HepG2 (cell line): Measurements from ENCODE around the gene C1S. TPM values are rescaled to one million over a fixed set of nuclear protein-coding genes. Genes with fewer than 3 reads are reported as not detected.
A peak's percentile ranks its signal among the peaks of the same experiment; 100 is the strongest.

ENCODE experiments used
- ATAD3A ChIP-seq: sonication (generic); formaldehyde crosslinking; IDR thresholded peaks from 2 replicates; pipeline ENCODE4 v1.4.0; 2020; ENCODE audit warnings: missing genetic modification reagents
- CENPT ChIP-seq: sonication (generic); formaldehyde crosslinking; IDR thresholded peaks from 2 replicates; pipeline ENCODE4 v1.8.0; 2022; ENCODE audit warnings: low read depth, mild to moderate bottlenecking, moderate library complexity, missing genetic modification reagents
- FOSL1 ChIP-seq: sonication (generic); formaldehyde crosslinking; IDR thresholded peaks from 2 replicates; pipeline ENCODE4 v1.9.0; 2021; ENCODE audit warnings: missing genetic modification reagents, borderline replicate concordance
- HOXA9 ChIP-seq: sonication (generic); formaldehyde crosslinking; IDR thresholded peaks from 2 replicates; pipeline ENCODE4 v1.8.1; 2022; ENCODE audit warnings: missing genetic modification reagents, mild to moderate bottlenecking, moderate library complexity, borderline replicate concordance
- MTA1 ChIP-seq: sonication (generic); formaldehyde crosslinking; IDR thresholded peaks from 2 replicates; pipeline ENCODE4 v1.4.0; 2020; ENCODE audit warnings: missing genetic modification reagents, mild to moderate bottlenecking, borderline replicate concordance
- RBM39 ChIP-seq: fragments of 200-400 bp; formaldehyde crosslinking; IDR thresholded peaks from one replicate; pipeline ENCODE4 v1.6.1; 2018; ENCODE audit warnings: antibody characterized with exemption, mild to moderate bottlenecking, low read depth, low read length; ENCODE audit not compliant: poor library complexity, severe bottlenecking
- REXO4 ChIP-seq: sonication (generic); formaldehyde crosslinking; IDR thresholded peaks from 2 replicates; pipeline ENCODE4 v1.8.0; 2022; ENCODE audit warnings: missing genetic modification reagents, mild to moderate bottlenecking, borderline replicate concordance
- SIN3A ChIP-seq: IDR thresholded peaks from 2 replicates; pipeline ENCODE4 v1.6.1; 2011; ENCODE audit warnings: low read depth, mild to moderate bottlenecking, control low read depth, low read length, borderline replicate concordance
- SMC3 ChIP-seq: IDR thresholded peaks from 2 replicates; pipeline ENCODE4 v1.6.1; 2011; ENCODE audit warnings: low read length, improper control_type of control experiment
- TBL1XR1 ChIP-seq: fragments of 150-350 bp; IDR thresholded peaks from 2 replicates; pipeline ENCODE4 v1.6.1; 2014; ENCODE audit warnings: borderline replicate concordance, low read length; ENCODE audit not compliant: partially characterized antibody
- ZNF562 ChIP-seq: sonication (generic); formaldehyde crosslinking; IDR thresholded peaks from 2 replicates; pipeline ENCODE4 v1.8.0; 2022; ENCODE audit warnings: missing genetic modification reagents, borderline replicate concordance
- ZNF674 ChIP-seq: sonication (generic); formaldehyde crosslinking; IDR thresholded peaks from 2 replicates; pipeline ENCODE4 v1.5.0; 2020; ENCODE audit warnings: low read depth, mild to moderate bottlenecking, missing genetic modification reagents
- ZNF746 ChIP-seq: sonication (generic); formaldehyde crosslinking; IDR thresholded peaks from 2 replicates; pipeline ENCODE4 v1.8.0; 2022; ENCODE audit warnings: mild to moderate bottlenecking, missing genetic modification reagents
- ZSCAN25 ChIP-seq: sonication (generic); formaldehyde crosslinking; IDR thresholded peaks from 2 replicates; pipeline ENCODE4 v1.8.0; 2022; ENCODE audit warnings: mild to moderate bottlenecking, missing genetic modification reagents
- polyA plus RNA-seq, 8 experiments: library from polyadenylated mRNA; depleted of rRNA in 3 of 8; stranded (reverse) in 7 of 8; unstranded in 1 of 8; fragments of >200 nt; fragmentation: Illumina TruSeq in 4 of 8; extraction: Trizol in 4 of 8; gene quantifications; 2 replicates each; pipeline versions ENCODE4 v1.2.1 to v1.2.3, GENCODE V29; 2011 to 2016; ENCODE audit warnings: low read depth in 4 of 8, missing spikeins in 1 of 8, mixed read lengths in 1 of 8; ENCODE audit not compliant: insufficient read depth in 1 of 8
- total RNA-seq, 5 experiments: library from RNA; depleted of rRNA; stranded (reverse); fragments of >200 nt; fragmentation: Illumina TruSeq; extraction: Trizol; gene quantifications; 2 replicates each; pipeline ENCODE4 v1.2.3, GENCODE V29; 2016; ENCODE audit warnings: low read depth in 1 of 5
- TF ChIP-seq, protein P1 (sequence below): sonication (generic); formaldehyde crosslinking; IDR thresholded peaks from 2 replicates; pipeline ENCODE4 v1.4.0; 2020; ENCODE audit warnings: missing genetic modification reagents, borderline replicate concordance
- TF ChIP-seq, protein P2 (sequence below), 2 experiments: sonication (generic) in 1 of 2; formaldehyde crosslinking in 1 of 2; IDR thresholded peaks; 2 replicates each; pipeline versions ENCODE4 v1.4.0 to v1.6.1; 2016 to 2020; ENCODE audit warnings: borderline replicate concordance in 1 of 2, low read depth in 1 of 2, mild to moderate bottlenecking in 1 of 2, missing genetic modification reagents in 1 of 2

Gene C1S
- total and polyA plus RNA-seq, 2 of the 13 experiments (the other 11 are each of a cell fraction or from before 2014, with no cell fraction given), result 14.5 to 18.2 TPM

DNA sequence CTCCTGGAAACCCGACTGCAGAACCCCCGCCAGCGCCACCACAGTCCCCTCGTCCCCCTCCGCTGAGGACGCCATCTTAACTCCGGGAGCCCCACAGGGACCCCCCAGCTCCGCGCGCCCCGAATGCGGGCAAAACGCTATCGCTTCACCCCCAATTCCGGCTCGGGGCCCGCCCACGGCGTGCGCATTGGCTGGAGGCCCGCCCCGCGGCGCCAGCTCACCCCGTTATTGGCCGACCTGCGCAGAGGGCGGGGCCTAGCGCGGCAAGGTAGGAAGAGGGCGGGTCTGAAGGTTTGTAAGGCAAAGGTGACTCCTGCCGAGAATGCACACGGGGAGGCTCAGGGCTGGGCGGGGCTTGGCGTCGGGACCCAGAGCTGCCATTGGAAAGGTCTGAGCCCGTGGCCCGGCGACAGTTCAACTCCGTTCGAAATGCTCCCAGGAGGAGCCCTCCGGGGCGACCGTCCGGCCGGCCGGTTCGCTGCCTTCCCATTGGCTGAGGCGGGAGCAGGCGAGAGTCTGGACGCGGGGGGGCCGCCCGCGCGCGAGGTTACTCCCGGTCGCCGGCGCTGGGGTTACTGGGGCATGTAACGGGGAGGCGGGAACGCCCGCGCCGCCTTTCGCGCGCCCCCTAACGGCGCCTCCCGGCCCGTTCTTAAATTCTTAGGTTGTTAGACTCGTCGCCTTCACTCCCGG, 42.0 kb upstream of the C1S start, which contains the start of gene LPCAT3 (continued):
- TF ChIP-seq FOSL1 (CRISPR knock-in tag) (no peak), HOXA9 (CRISPR knock-in tag) (no peak), ZSCAN25 (CRISPR knock-in tag) (no peak), TBL1XR1 (peak; percentile 84), SMC3 (peak; percentile 55; the same call in 1 of the 2 replicates), ZNF746 (CRISPR knock-in tag) (no peak), CENPT (no peak), RBM39 (no peak), ZNF674 (CRISPR knock-in tag) (no peak), MTA1 (CRISPR knock-in tag) (peak; percentile 32; the same call in 1 of the 2 replicates), SIN3A (peak; percentile 67; the same call in 1 of the 2 replicates), ZNF562 (CRISPR knock-in tag) (no peak), ATAD3A (CRISPR knock-in tag) (no peak), REXO4 (CRISPR knock-in tag) (no peak)
- TF ChIP-seq, protein P1, sequence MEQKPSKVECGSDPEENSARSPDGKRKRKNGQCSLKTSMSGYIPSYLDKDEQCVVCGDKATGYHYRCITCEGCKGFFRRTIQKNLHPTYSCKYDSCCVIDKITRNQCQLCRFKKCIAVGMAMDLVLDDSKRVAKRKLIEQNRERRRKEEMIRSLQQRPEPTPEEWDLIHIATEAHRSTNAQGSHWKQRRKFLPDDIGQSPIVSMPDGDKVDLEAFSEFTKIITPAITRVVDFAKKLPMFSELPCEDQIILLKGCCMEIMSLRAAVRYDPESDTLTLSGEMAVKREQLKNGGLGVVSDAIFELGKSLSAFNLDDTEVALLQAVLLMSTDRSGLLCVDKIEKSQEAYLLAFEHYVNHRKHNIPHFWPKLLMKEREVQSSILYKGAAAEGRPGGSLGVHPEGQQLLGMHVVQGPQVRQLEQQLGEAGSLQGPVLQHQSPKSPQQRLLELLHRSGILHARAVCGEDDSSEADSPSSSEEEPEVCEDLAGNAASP, result peak; percentile 79; the same call in 1 of the 2 replicates
- TF ChIP-seq, protein P2, sequence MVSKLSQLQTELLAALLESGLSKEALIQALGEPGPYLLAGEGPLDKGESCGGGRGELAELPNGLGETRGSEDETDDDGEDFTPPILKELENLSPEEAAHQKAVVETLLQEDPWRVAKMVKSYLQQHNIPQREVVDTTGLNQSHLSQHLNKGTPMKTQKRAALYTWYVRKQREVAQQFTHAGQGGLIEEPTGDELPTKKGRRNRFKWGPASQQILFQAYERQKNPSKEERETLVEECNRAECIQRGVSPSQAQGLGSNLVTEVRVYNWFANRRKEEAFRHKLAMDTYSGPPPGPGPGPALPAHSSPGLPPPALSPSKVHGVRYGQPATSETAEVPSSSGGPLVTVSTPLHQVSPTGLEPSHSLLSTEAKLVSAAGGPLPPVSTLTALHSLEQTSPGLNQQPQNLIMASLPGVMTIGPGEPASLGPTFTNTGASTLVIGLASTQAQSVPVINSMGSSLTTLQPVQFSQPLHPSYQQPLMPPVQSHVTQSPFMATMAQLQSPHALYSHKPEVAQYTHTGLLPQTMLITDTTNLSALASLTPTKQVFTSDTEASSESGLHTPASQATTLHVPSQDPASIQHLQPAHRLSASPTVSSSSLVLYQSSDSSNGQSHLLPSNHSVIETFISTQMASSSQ (IDR thresholded peaks at IDR 0.05; ENCODE audit: low read depth), result no peak
- TF ChIP-seq, protein P2 (CRISPR knock-in tag; IDR thresholded peaks at IDR 0.05; ENCODE audit: borderline replicate concordance), result 0 out of 2 replicates have a peak, but pooled peaks have one; percentile 39
